Subcutaneous preadipocyte (primary cell): ENCODE measurements around the gene ABCC6. TPM values are rescaled to one million over a fixed set of nuclear protein-coding genes. Genes with fewer than 3 reads are reported as not detected.

Experiments
- total RNA-seq: library from RNA; depleted of rRNA; stranded (reverse); fragments of >200 nt; gene quantifications from 2 replicates; pipeline ENCODE4 v1.2.3, GENCODE V29; 2012

Gene ABCC6
- under 0.01 and 0.20 TPM in 2 replicates for total RNA-seq

GRCh38 chr16:16222850-16223661 is at the start of gene ABCC6:
Gene ABCC6 (minus strand): TSS chr16:16223494. CDS start chr16:16223434, 60 bp downstream.

Other genes with a start within 250 kb of the ABCC6 start
- gene NOMO3, start 9.0 kb upstream of the ABCC6 start, total RNA-seq, result 54.7 and 60.4 TPM in 2 replicates
- 0.39 and 0.73 TPM in 2 replicates for gene NPIPA7, start 155.6 kb upstream of the ABCC6 start, total RNA-seq